ENCODE results near the gene MAN1A2.

Gene MAN1A2

GRCh38 chr1:117566556-117566955 lies 199.3 kb downstream of the MAN1A2 start:
- no peak overlapping the region for H3K27ac ChIP-seq (ENCODE audit: low read depth, low read length)
- TF ChIP-seq CTCF (IDR thresholded peaks at IDR 0.05; ENCODE audit: low read depth, low read length, poor library complexity, severe bottlenecking) (no peak), EZH2phosphoT487 (IDR thresholded peaks at IDR 0.05; ENCODE audit: borderline replicate concordance, low read length) (no peak)
- H3K36me3 ChIP-seq (ENCODE audit: control insufficient read depth, low read length), result no peaks in the 10 kb centered on the region

GRCh38 chr1:117567435-117567834 lies 200.2 kb downstream of the MAN1A2 start:
- Histone ChIP-seq H3K4me3 (ENCODE audit: low read length) (no peak overlapping the region), H3K9me2 (replicated peaks; ENCODE audit: control insufficient read depth, low read length) (no peaks in the 10 kb centered on the region), H3K4me2 (ENCODE audit: low read length) (no peak overlapping the region), H3K79me2 (ENCODE audit: control insufficient read depth, low read length) (no peaks in the 10 kb centered on the region), H3K27me3 (ENCODE audit: control insufficient read depth, low read length) (no peaks in the 10 kb centered on the region), H3K9me3 (ENCODE audit: control insufficient read depth, insufficient read depth, low read length) (no peaks in the 10 kb centered on the region), H3K27ac (ENCODE audit: low read depth, low read length) (no peak overlapping the region), H4K20me1 (ENCODE audit: control insufficient read depth, insufficient read depth, low read depth, low read length) (no peaks in the 10 kb centered on the region), H3F3A (ENCODE audit: control insufficient read depth, insufficient read depth) (no peaks in the 10 kb centered on the region), H3K36me3 (ENCODE audit: control insufficient read depth, low read length) (no peaks in the 10 kb centered on the region), H3K4me1 (ENCODE audit: control insufficient read depth, low read length) (no peaks in the 10 kb centered on the region)
- TF ChIP-seq CTCF (IDR thresholded peaks at IDR 0.05; ENCODE audit: low read depth, low read length, poor library complexity, severe bottlenecking), result no peak
- no peak for TF ChIP-seq EZH2phosphoT487 (IDR thresholded peaks at IDR 0.05; ENCODE audit: borderline replicate concordance, low read length)

More at GRCh38 chr1:117566556-117566955, 199.3 kb downstream of the MAN1A2 start:
- Histone ChIP-seq H3K9me2 (replicated peaks; ENCODE audit: control insufficient read depth, low read length) (no peaks in the 10 kb centered on the region), H3K27me3 (ENCODE audit: control insufficient read depth, low read length) (no peaks in the 10 kb centered on the region), H3K9me3 (ENCODE audit: control insufficient read depth, insufficient read depth, low read length) (no peaks in the 10 kb centered on the region), H3F3A (ENCODE audit: control insufficient read depth, insufficient read depth) (no peaks in the 10 kb centered on the region), H3K4me1 (ENCODE audit: control insufficient read depth, low read length) (no peaks in the 10 kb centered on the region), H4K20me1 (ENCODE audit: control insufficient read depth, insufficient read depth, low read depth, low read length) (no peaks in the 10 kb centered on the region), H3K79me2 (ENCODE audit: control insufficient read depth, low read length) (no peaks in the 10 kb centered on the region), H3K4me3 (ENCODE audit: low read length) (no peak overlapping the region), H3K4me2 (ENCODE audit: low read length) (no peak overlapping the region)

- Histone ChIP-seq H3K27me3 (ENCODE audit: control insufficient read depth, low read length) (no peaks in the 10 kb centered on the region), H3K4me3 (ENCODE audit: low read length) (no peak overlapping the region), H3F3A (ENCODE audit: control insufficient read depth, insufficient read depth) (no peaks in the 10 kb centered on the region), H3K36me3 (ENCODE audit: control insufficient read depth, low read length) (no peaks in the 10 kb centered on the region), H4K20me1 (ENCODE audit: control insufficient read depth, insufficient read depth, low read depth, low read length) (no peaks in the 10 kb centered on the region), H3K79me2 (ENCODE audit: control insufficient read depth, low read length) (no peaks in the 10 kb centered on the region), H3K4me1 (ENCODE audit: control insufficient read depth, low read length) (no peaks in the 10 kb centered on the region), H3K4me2 (ENCODE audit: low read length) (no peak overlapping the region), H3K9me2 (replicated peaks; ENCODE audit: control insufficient read depth, low read length) (no peaks in the 10 kb centered on the region), H3K9me3 (ENCODE audit: control insufficient read depth, insufficient read depth, low read length) (no peaks in the 10 kb centered on the region), H3K27ac (ENCODE audit: low read depth, low read length) (no peak overlapping the region)
- no peak for TF ChIP-seq CTCF (IDR thresholded peaks at IDR 0.05; ENCODE audit: low read depth, low read length, poor library complexity, severe bottlenecking)
- TF ChIP-seq EZH2phosphoT487 (IDR thresholded peaks at IDR 0.05; ENCODE audit: borderline replicate concordance, low read length), result no peak
Observed at GRCh38 chr1:117567976-117568375, 200.7 kb downstream of the MAN1A2 start.

- Histone ChIP-seq H3K9me3 (ENCODE audit: control insufficient read depth, insufficient read depth, low read length) (no peaks in the 10 kb centered on the region), H3K4me2 (ENCODE audit: low read length) (no peak overlapping the region), H3K27ac (ENCODE audit: low read depth, low read length) (no peak overlapping the region), H3F3A (ENCODE audit: control insufficient read depth, insufficient read depth) (no peaks in the 10 kb centered on the region), H3K4me1 (ENCODE audit: control insufficient read depth, low read length) (no peaks in the 10 kb centered on the region), H3K79me2 (ENCODE audit: control insufficient read depth, low read length) (no peaks in the 10 kb centered on the region), H3K36me3 (ENCODE audit: control insufficient read depth, low read length) (no peaks in the 10 kb centered on the region), H3K4me3 (ENCODE audit: low read length) (no peak overlapping the region), H3K9me2 (replicated peaks; ENCODE audit: control insufficient read depth, low read length) (no peaks in the 10 kb centered on the region), H3K27me3 (ENCODE audit: control insufficient read depth, low read length) (no peaks in the 10 kb centered on the region), H4K20me1 (ENCODE audit: control insufficient read depth, insufficient read depth, low read depth, low read length) (no peaks in the 10 kb centered on the region)
- TF ChIP-seq EZH2phosphoT487 (IDR thresholded peaks at IDR 0.05; ENCODE audit: borderline replicate concordance, low read length) (no peak), CTCF (IDR thresholded peaks at IDR 0.05; ENCODE audit: low read depth, low read length, poor library complexity, severe bottlenecking) (no peak)
Observed at GRCh38 chr1:117568999-117569398, 201.8 kb downstream of the MAN1A2 start.
